ENCODE results near the gene SLC25A43.
"Not testable (repeated sequence)": the region's sequence is repeated elsewhere in the genome, so short reads cannot be mapped to it uniquely, and the experiment has no call there.

The SLC25A43 gene

DNA sequence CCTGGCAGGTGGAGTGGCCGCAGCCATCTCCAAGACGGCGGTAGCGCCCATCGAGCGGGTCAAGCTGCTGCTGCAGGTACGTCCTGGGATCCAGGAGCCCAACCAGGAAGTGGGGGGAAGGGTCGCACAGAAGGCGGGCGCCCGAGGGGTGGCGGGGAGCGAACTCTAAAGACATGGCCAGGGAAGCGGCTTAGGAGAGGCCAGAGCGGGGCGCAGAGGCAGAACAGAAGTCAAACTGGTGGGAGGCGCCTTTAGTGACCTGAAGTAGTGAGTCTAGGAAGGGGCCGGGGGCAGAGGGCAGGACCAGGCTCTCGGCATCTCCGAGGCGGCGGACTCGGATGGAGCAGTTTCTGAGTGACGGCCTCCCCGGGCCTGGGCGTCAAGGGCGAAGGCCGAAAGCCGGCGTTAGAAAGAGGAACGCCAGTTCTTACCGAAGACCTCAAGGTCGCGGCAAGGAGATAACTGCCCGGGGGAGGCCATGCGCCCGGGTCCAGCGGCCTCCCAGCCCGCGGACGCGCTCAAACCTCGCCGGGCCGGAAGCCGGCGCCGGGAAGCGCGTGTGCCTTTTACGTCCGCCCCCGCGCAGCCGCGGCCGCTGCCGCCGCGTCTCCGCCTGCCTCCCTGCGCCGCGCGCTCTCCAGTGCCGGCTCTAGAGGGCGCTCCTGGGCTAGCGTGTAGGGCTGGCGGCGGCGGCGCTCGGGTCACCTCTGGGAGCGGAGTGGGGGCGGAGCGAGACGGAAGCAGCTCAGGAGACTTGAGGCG, 69.6 kb downstream of the SLC25A43 start:
- DNase-seq: peak; percentile 74

DNA sequence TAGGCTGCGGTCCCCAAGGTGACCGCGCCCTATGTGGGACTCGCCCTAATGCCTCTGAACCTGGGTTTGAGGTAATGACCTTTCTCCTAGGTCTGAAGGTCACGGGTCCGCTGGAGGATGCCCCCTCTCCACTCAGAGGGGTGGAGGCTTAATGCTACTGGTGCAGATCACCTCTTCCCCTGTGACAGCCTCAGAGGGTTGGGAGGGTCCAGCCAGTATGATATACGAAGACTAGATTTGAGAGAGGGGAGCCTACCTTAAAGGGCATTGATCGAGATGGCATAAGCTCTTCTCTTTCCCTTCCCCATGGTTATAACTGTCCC, 70.1 kb downstream of the SLC25A43 start:
- DNase-seq: no peak

GRCh38 chrX:119474615-119475388, 75.7 kb downstream of the SLC25A43 start:
- DNase-seq: no peak

DNA sequence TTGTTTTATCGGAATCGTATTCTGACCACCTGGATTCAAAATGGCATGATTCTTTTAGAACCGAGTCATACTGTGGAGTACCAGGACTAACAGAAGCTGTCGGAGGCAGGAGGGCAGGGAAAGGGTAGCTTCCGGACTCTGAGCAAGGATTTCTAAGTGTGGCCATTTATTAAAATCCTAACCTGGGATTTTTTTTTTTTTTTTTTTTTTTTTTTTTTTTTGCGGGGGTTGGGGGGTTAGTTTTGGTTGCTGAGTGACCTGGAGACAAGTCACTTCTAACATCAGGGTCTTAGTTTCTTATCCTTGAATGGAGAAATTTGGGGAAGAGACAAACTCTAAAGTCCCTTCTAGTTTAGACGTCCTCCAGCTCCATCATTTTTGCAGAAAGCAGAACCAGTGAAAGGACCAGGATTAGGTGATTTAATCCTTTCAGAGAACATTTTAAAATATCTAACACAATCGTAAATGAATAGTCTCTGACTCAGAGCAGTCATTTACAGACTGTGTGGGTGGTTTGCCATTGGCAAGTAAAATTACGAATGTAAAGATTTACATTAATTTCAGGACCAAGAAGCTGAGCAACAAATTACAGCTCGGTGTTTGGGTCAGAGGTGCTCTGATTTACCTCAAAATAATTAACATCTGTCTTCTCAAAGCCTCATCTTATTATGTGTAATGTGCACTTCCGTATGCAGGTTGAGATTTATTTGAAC, 76.4 kb downstream of the SLC25A43 start:
- peak; percentile 35 for DNase-seq

DNA sequence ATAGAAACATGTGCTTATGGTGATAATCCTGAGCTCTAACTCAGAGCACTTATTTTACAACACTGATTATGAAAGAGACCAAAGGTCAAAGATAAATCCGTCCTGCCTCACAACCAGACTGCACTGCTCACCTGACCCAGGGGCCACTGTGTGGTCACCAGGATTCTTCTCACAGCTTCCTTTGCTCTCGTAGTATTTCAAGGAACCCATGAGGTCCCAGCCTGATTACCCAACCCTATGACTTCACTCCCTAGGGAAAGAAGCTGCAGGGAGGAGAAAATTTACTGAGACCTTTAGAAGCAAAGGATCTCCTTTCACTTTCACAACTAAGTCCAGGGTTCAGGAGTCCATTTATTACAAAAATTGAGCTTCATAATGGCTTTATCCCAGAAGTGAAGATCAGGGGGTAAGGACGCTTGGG, 78.7 kb downstream of the SLC25A43 start:
- DNase-seq: peak; percentile 57

GRCh38 chrX:119478504-119478903, 79.4 kb downstream of the SLC25A43 start:
- no peak for DNase-seq

- DNase-seq: no peak
These were observed 80.7 kb downstream of the SLC25A43 start for GRCh38 chrX:119479845-119480244.

DNA sequence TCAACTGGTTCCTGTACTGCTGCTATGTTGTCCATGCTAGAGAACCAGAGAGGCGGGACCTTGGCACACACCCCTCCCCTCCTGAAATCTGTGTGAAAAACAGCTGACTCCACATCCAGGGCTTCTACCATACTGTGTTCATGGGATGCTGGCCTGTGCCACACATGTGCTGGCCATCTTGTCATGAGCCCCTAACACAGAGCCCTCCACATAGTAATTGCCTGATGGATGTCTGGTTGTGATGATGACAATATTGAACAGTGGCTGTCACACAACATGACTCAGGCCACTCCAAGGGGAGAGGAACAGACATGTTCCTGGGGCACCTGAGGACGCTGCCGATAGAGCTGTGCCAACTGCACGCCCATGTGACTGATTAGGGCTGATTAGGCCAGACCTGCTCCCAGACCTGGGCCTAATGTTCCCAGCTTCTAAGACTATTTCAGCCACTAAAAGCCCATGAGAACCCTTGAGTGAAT, 82.2 kb downstream of the SLC25A43 start:
- DNase-seq: no peak

- no peak for DNase-seq
These were observed 82.9 kb downstream of the SLC25A43 start for GRCh38 chrX:119482041-119482440.

- peak; percentile 45 for DNase-seq
These were observed 83.6 kb downstream of the SLC25A43 start for GRCh38 chrX:119482481-119483480.

- no peak for DNase-seq
These were observed 87.6 kb downstream of the SLC25A43 start for GRCh38 chrX:119486745-119487144.

DNA sequence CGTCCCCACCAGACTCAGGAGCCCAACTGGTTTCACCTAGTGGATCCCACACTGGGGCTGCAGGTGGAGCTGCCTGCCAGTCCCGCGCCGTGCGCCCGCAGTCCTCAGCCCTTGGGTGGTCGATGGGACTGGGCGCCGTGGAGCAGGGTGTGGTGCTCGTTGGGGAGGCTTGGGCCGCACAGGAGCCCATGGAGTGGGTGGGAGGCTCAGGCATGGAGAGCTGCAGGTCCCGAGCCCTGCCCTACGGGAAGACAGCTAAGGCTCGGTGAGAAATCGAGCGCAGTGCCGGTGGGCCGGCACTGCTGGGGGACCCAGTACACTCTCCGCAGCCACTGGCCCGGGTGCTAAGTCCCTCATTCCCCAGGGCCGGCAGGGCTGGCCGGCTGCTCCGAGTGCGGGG, 88.6 kb downstream of the SLC25A43 start:
- DNase-seq: not testable (repeated sequence)

GRCh38 chrX:119488749-119489148, 89.6 kb downstream of the SLC25A43 start:
- peak; percentile 51 for DNase-seq

GRCh38 chrX:119489212-119490074, 90.3 kb downstream of the SLC25A43 start:
- DNase-seq: no peak

- no peak for DNase-seq
These were observed 93.3 kb downstream of the SLC25A43 start for GRCh38 chrX:119492463-119492862.

GRCh38 chrX:119493851-119494495, 94.8 kb downstream of the SLC25A43 start:
- not testable (repeated sequence) for DNase-seq

DNA sequence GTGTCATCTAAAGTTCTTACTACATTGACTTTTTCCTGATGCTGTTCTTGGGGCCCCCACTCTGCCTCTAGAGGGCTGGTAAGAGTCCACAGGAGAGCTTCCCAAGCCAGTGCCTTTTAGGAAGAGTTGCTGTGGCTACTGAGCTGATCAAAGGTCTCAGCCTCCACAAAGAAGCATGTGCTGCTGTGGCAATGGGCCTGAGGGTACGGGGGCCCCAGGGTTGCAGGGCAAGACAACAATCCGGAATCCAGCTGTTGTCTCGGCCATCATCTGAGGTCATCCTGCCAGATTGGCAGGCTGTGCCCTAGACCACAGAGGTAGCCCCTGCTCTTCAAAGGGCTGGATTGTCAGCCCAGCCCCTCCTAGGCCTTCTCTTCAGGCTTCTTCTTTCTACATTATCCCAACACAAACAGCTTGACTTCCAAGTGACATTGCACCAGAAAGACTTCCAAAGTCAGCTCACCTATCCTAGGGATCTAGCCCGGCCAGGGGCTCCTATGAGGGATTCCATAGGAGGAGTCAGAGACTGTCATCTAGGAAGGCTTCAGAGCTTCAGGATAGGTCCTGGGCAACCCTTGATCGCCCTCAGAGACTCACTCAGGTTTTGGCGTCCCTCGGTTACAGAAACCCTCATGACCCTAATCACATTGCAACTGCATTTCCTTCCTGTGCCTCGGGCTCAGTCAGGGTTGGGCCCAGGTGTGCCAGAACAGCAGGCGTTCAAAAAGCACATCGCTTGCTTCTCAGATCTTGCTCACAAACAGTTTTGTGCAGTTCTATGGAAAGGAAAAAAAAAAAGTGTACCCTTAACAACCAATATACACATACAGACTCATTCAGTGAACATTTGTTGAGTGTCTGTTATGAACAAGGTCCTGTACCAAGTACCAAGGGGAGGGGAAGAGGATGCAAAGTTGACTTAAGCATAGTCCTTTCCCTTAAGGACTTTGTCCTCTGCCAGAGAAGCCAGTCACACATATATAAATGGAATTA, 96.9 kb downstream of the SLC25A43 start:
- no peak for DNase-seq

DNA sequence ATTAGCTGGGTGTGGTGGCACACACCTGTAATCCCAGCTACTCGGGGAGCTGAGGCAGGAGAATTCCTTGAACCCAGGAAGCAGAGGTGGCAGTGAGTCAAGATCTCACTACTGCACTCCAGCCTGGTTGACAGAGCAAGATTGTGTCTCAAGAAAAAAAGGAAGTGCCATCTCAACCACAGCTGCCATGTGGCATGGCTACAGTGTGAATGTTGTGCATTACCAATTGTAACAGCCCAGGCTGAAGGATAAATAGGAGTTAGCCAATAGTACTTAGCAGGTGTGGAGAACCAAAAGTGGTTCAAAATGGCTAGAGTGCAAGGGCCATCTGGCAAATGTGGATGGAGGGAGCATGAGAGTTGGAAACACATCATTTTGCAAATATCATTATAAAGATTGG, 98.0 kb downstream of the SLC25A43 start:
- DNase-seq: no peak

All from fibroblast of skin of abdomen (primary cell).